Prostate gland (tissue), 2 donors: ENCODE results near the gene SPHKAP.
"Not testable (repeated sequence)": the region's sequence is repeated elsewhere in the genome, so short reads cannot be mapped to it uniquely, and the experiment has no call there.

Experiments
- CTCF ChIP-seq, 4 experiments: fragments of 200-600 bp in 2 of 4; fragments of 450-650 bp in 2 of 4; sonication (generic) in 2 of 4; IDR thresholded peaks; 1 replicate in 3 of 4; 2 replicates in 1 of 4; pipeline ENCODE4 v1.5.1; 2016 to 2019; ENCODE audit warnings: antibody characterized with exemption in 4 of 4, mild to moderate bottlenecking in 2 of 4, moderate library complexity in 2 of 4
- POLR2A ChIP-seq: fragments of 450-650 bp; IDR thresholded peaks from one replicate; pipeline ENCODE4 v1.6.1; 2016; ENCODE audit warnings: antibody characterized with exemption, mild to moderate bottlenecking

- not testable (repeated sequence) for TF ChIP-seq POLR2A; CTCF (IDR thresholded peaks at IDR 0.05)
Measured at GRCh38 chr2:228076695-228077094, 104.8 kb downstream of the SPHKAP start.
